ENCODE measurements around the gene HSD17B2.

Gene HSD17B2

GRCh38 chr16:82071421-82071820, 36.4 kb downstream of the HSD17B2 start:
- no peak overlapping the region for H3K4me3 ChIP-seq (ENCODE audit: low read depth in 1 of 2, low read length in 2 of 2)
- peaks cover 25 to 60% of the 10 kb centered on the region in 2 donors for H3K36me3 ChIP-seq (ENCODE audit: control insufficient read depth in 1 of 2, insufficient read depth in 2 of 2, low read length in 2 of 2)
- no peak overlapping the region for H3K27ac ChIP-seq (ENCODE audit: low read depth, low read length)
- no peaks in the 10 kb centered on the region for H3K27me3 ChIP-seq (ENCODE audit: control insufficient read depth in 1 of 2, insufficient read depth in 2 of 2, low read length in 2 of 2)
- peaks cover 4 to 9% of the 10 kb centered on the region in 2 donors for H3K4me1 ChIP-seq (ENCODE audit: control insufficient read depth in 1 of 2, insufficient read depth in 2 of 2, low read length in 2 of 2)
- H3K9me3 ChIP-seq (ENCODE audit: control insufficient read depth in 1 of 2, low read length in 2 of 2): no peaks in the 10 kb centered on the region
- no peak overlapping the region for H3K9ac ChIP-seq (ENCODE audit: low read depth in 1 of 2, low read length in 2 of 2)

GRCh38 chr16:82072313-82072712, 37.3 kb downstream of the HSD17B2 start:
- peaks cover 24 to 60% of the 10 kb centered on the region in 2 donors for H3K36me3 ChIP-seq (ENCODE audit: control insufficient read depth in 1 of 2, insufficient read depth in 2 of 2, low read length in 2 of 2)
- no peak overlapping the region for H3K9ac ChIP-seq (ENCODE audit: low read depth in 1 of 2, low read length in 2 of 2)
- H3K4me1 ChIP-seq (ENCODE audit: control insufficient read depth in 1 of 2, insufficient read depth in 2 of 2, low read length in 2 of 2): peaks cover 0 to 3% of the 10 kb centered on the region in 2 donors
- H3K27me3 ChIP-seq (ENCODE audit: control insufficient read depth in 1 of 2, insufficient read depth in 2 of 2, low read length in 2 of 2): no peaks in the 10 kb centered on the region
- no peak overlapping the region for H3K4me3 ChIP-seq (ENCODE audit: low read depth in 1 of 2, low read length in 2 of 2)
- H3K9me3 ChIP-seq (ENCODE audit: control insufficient read depth in 1 of 2, low read length in 2 of 2): no peaks in the 10 kb centered on the region
- no peak overlapping the region for H3K27ac ChIP-seq (ENCODE audit: low read depth, low read length)

- no peaks in the 10 kb centered on the region for H3K27me3 ChIP-seq (ENCODE audit: control insufficient read depth in 1 of 2, insufficient read depth in 2 of 2, low read length in 2 of 2)
- no peak overlapping the region for H3K4me3 ChIP-seq (ENCODE audit: low read depth in 1 of 2, low read length in 2 of 2)
- no peaks in the 10 kb centered on the region for H3K4me1 ChIP-seq (ENCODE audit: control insufficient read depth in 1 of 2, insufficient read depth in 2 of 2, low read length in 2 of 2)
- no peak overlapping the region for H3K27ac ChIP-seq (ENCODE audit: low read depth, low read length)
- H3K36me3 ChIP-seq (ENCODE audit: control insufficient read depth in 1 of 2, insufficient read depth in 2 of 2, low read length in 2 of 2): peaks cover 23 to 49% of the 10 kb centered on the region in 2 donors
- H3K9me3 ChIP-seq (ENCODE audit: control insufficient read depth in 1 of 2, low read length in 2 of 2): no peaks in the 10 kb centered on the region
- no peak overlapping the region for H3K9ac ChIP-seq (ENCODE audit: low read depth in 1 of 2, low read length in 2 of 2)
Observed at GRCh38 chr16:82074019-82074558, 39.0 kb downstream of the HSD17B2 start.

- Histone ChIP-seq H3K36me3 (ENCODE audit: control insufficient read depth in 1 of 2, insufficient read depth in 2 of 2, low read length in 2 of 2) (peaks cover 3 to 12% of the 10 kb centered on the region in 2 donors), H3K4me3 (ENCODE audit: low read depth in 1 of 2, low read length in 2 of 2) (no peak overlapping the region), H3K9ac (ENCODE audit: low read depth in 1 of 2, low read length in 2 of 2) (no peak overlapping the region), H3K9me3 (ENCODE audit: control insufficient read depth in 1 of 2, low read length in 2 of 2) (no peaks in the 10 kb centered on the region), H3K27ac (ENCODE audit: low read depth, low read length) (no peak overlapping the region), H3K4me1 (ENCODE audit: control insufficient read depth in 1 of 2, insufficient read depth in 2 of 2, low read length in 2 of 2) (peaks cover 4 to 10% of the 10 kb centered on the region in 2 donors), H3K27me3 (ENCODE audit: control insufficient read depth in 1 of 2, insufficient read depth in 2 of 2, low read length in 2 of 2) (no peaks in the 10 kb centered on the region)
Observed at GRCh38 chr16:82078125-82078524, 43.1 kb downstream of the HSD17B2 start.

GRCh38 chr16:82079892-82080291, 44.8 kb downstream of the HSD17B2 start:
- peaks cover 14 to 21% of the 10 kb centered on the region in 2 donors for H3K4me1 ChIP-seq (ENCODE audit: control insufficient read depth in 1 of 2, insufficient read depth in 2 of 2, low read length in 2 of 2)

GRCh38 chr16:82081264-82081663, 46.2 kb downstream of the HSD17B2 start:
- Histone ChIP-seq H3K4me1 (ENCODE audit: control insufficient read depth in 1 of 2, insufficient read depth in 2 of 2, low read length in 2 of 2) (peaks cover 14 to 21% of the 10 kb centered on the region in 2 donors), H3K27ac (ENCODE audit: low read depth, low read length) (no peak overlapping the region), H3K27me3 (ENCODE audit: control insufficient read depth in 1 of 2, insufficient read depth in 2 of 2, low read length in 2 of 2) (no peaks in the 10 kb centered on the region), H3K9me3 (ENCODE audit: control insufficient read depth in 1 of 2, low read length in 2 of 2) (no peaks in the 10 kb centered on the region), H3K36me3 (ENCODE audit: control insufficient read depth in 1 of 2, insufficient read depth in 2 of 2, low read length in 2 of 2) (peaks cover 0 to 2% of the 10 kb centered on the region in 2 donors), H3K9ac (ENCODE audit: low read depth in 1 of 2, low read length in 2 of 2) (no peak overlapping the region), H3K4me3 (ENCODE audit: low read depth in 1 of 2, low read length in 2 of 2) (no peak overlapping the region)

More at GRCh38 chr16:82079892-82080291, 44.8 kb downstream of the HSD17B2 start:
- no peak overlapping the region for H3K27ac ChIP-seq (ENCODE audit: low read depth, low read length)
- no peak overlapping the region for H3K4me3 ChIP-seq (ENCODE audit: low read depth in 1 of 2, low read length in 2 of 2)
- H3K9me3 ChIP-seq (ENCODE audit: control insufficient read depth in 1 of 2, low read length in 2 of 2): no peaks in the 10 kb centered on the region
- peaks cover 0 to 2% of the 10 kb centered on the region in 2 donors for H3K36me3 ChIP-seq (ENCODE audit: control insufficient read depth in 1 of 2, insufficient read depth in 2 of 2, low read length in 2 of 2)
- no peak overlapping the region for H3K9ac ChIP-seq (ENCODE audit: low read depth in 1 of 2, low read length in 2 of 2)
- no peaks in the 10 kb centered on the region for H3K27me3 ChIP-seq (ENCODE audit: control insufficient read depth in 1 of 2, insufficient read depth in 2 of 2, low read length in 2 of 2)

GRCh38 chr16:82082097-82082496, 47.0 kb downstream of the HSD17B2 start:
- no peak overlapping the region for H3K4me3 ChIP-seq (ENCODE audit: low read depth in 1 of 2, low read length in 2 of 2)
- peaks cover under 1 to 2% of the 10 kb centered on the region in 2 donors for H3K36me3 ChIP-seq (ENCODE audit: control insufficient read depth in 1 of 2, insufficient read depth in 2 of 2, low read length in 2 of 2)
- no peaks in the 10 kb centered on the region for H3K27me3 ChIP-seq (ENCODE audit: control insufficient read depth in 1 of 2, insufficient read depth in 2 of 2, low read length in 2 of 2)
- H3K27ac ChIP-seq (ENCODE audit: low read depth, low read length): no peak overlapping the region
- H3K9me3 ChIP-seq (ENCODE audit: control insufficient read depth in 1 of 2, low read length in 2 of 2): no peaks in the 10 kb centered on the region
- H3K4me1 ChIP-seq (ENCODE audit: control insufficient read depth in 1 of 2, insufficient read depth in 2 of 2, low read length in 2 of 2): peaks cover 14 to 21% of the 10 kb centered on the region in 2 donors
- no peak overlapping the region for H3K9ac ChIP-seq (ENCODE audit: low read depth in 1 of 2, low read length in 2 of 2)

- Histone ChIP-seq H3K9ac (ENCODE audit: low read depth in 1 of 2, low read length in 2 of 2) (no peak overlapping the region), H3K27me3 (ENCODE audit: control insufficient read depth in 1 of 2, insufficient read depth in 2 of 2, low read length in 2 of 2) (no peaks in the 10 kb centered on the region), H3K4me1 (ENCODE audit: control insufficient read depth in 1 of 2, insufficient read depth in 2 of 2, low read length in 2 of 2) (peaks cover 14 to 21% of the 10 kb centered on the region in 2 donors), H3K9me3 (ENCODE audit: control insufficient read depth in 1 of 2, low read length in 2 of 2) (no peaks in the 10 kb centered on the region), H3K27ac (ENCODE audit: low read depth, low read length) (no peak overlapping the region), H3K4me3 (ENCODE audit: low read depth in 1 of 2, low read length in 2 of 2) (no peak overlapping the region), H3K36me3 (ENCODE audit: control insufficient read depth in 1 of 2, insufficient read depth in 2 of 2, low read length in 2 of 2) (peaks cover 2 to 7% of the 10 kb centered on the region in 2 donors)
Observed at GRCh38 chr16:82082543-82083244, 47.6 kb downstream of the HSD17B2 start.

- H3K27ac ChIP-seq (ENCODE audit: low read depth, low read length): no peak overlapping the region
Observed at GRCh38 chr16:82083710-82084353, 48.8 kb downstream of the HSD17B2 start.

More at GRCh38 chr16:82083710-82084353, 48.8 kb downstream of the HSD17B2 start:
- peaks cover 14 to 21% of the 10 kb centered on the region in 2 donors for H3K4me1 ChIP-seq (ENCODE audit: control insufficient read depth in 1 of 2, insufficient read depth in 2 of 2, low read length in 2 of 2)
- H3K27me3 ChIP-seq (ENCODE audit: control insufficient read depth in 1 of 2, insufficient read depth in 2 of 2, low read length in 2 of 2): no peaks in the 10 kb centered on the region
- no peaks in the 10 kb centered on the region for H3K9me3 ChIP-seq (ENCODE audit: control insufficient read depth in 1 of 2, low read length in 2 of 2)
- peaks cover 2 to 10% of the 10 kb centered on the region in 2 donors for H3K36me3 ChIP-seq (ENCODE audit: control insufficient read depth in 1 of 2, insufficient read depth in 2 of 2, low read length in 2 of 2)
- no peak overlapping the region for H3K9ac ChIP-seq (ENCODE audit: low read depth in 1 of 2, low read length in 2 of 2)
- H3K4me3 ChIP-seq (ENCODE audit: low read depth in 1 of 2, low read length in 2 of 2): no peak overlapping the region

Data from duodenal mucosa (tissue), 2 donors.